LNCaP clone FGC (cell line): ENCODE measurements around the gene IL17D.

Experiments
- DNase-seq: peaks from one replicate; pipeline ENCODE4 v3.0.0-alpha.2; 2011; ENCODE audit warnings: low read depth
- H3K4me3 ChIP-seq: 2 replicates; pipeline ENCODE4 v1.5.1; 2011; ENCODE audit warnings: mild to moderate bottlenecking, low read depth, low read length, control low read depth
- CTCF ChIP-seq: IDR thresholded peaks from 2 replicates; pipeline ENCODE4 v1.5.1; 2012; ENCODE audit warnings: mild to moderate bottlenecking; ENCODE audit not compliant: control insufficient read depth, insufficient read depth; ENCODE audit errors: extremely low read depth

IL17D gene

GRCh38 chr13:20691616-20692015 is 11.9 kb upstream of the IL17D start:
- DNase-seq: no peak
- no peak overlapping the region for H3K4me3 ChIP-seq
- no peak for TF ChIP-seq CTCF

- DNase-seq: no peak
- TF ChIP-seq CTCF: no peak
These were observed 7.4 kb upstream of the IL17D start for GRCh38 chr13:20696073-20696472.

GRCh38 chr13:20699715-20700114 is 3.8 kb upstream of the IL17D start:
- TF ChIP-seq CTCF: no peak
- DNase-seq: no peak
- no peak overlapping the region for H3K4me3 ChIP-seq

More at GRCh38 chr13:20696073-20696472, 7.4 kb upstream of the IL17D start:
- no peak overlapping the region for H3K4me3 ChIP-seq

GRCh38 chr13:20700288-20700687 is 3.2 kb upstream of the IL17D start:
- H3K4me3 ChIP-seq: no peak overlapping the region
- no peak for TF ChIP-seq CTCF
- no peak for DNase-seq

- no peak for DNase-seq
- no peak overlapping the region for H3K4me3 ChIP-seq
- TF ChIP-seq CTCF: no peak
These were observed 2.0 kb upstream of the IL17D start for GRCh38 chr13:20701461-20701860.

- no peak for DNase-seq
- H3K4me3 ChIP-seq: no peak overlapping the region
These were observed 977 bp upstream of the IL17D start for GRCh38 chr13:20702530-20702914.

More at GRCh38 chr13:20702530-20702914, 977 bp upstream of the IL17D start:
- no peak for TF ChIP-seq CTCF
